ENCODE measurements around the gene PYM1. TPM values are rescaled to one million over a fixed set of nuclear protein-coding genes. Genes with fewer than 3 reads are reported as not detected.
"Not testable (repeated sequence)": the region's sequence is repeated elsewhere in the genome, so short reads cannot be mapped to it uniquely, and the experiment has no call there.

PYM1 gene
- total RNA-seq, 1 donor from 2014 or later, result 14.3 TPM

- ATAC-seq (ENCODE audit: poor library complexity); DNase-seq; intact Hi-C loops (cut with DNase I): not testable (repeated sequence)
Measured at GRCh38 chr12:55866454-55867004, 61.2 kb downstream of the PYM1 start.

GRCh38 chr12:55865327-55865726 is 62.4 kb downstream of the PYM1 start:
- intact Hi-C loops (cut with DNase I), result no loop called here
- no peak for ATAC-seq (ENCODE audit: poor library complexity)
- DNase-seq, result no peak

GRCh38 chr12:55862931-55863330 is 64.8 kb downstream of the PYM1 start:
- ATAC-seq (ENCODE audit: poor library complexity); DNase-seq; intact Hi-C loops (cut with DNase I): not testable (repeated sequence)

- DNase-seq, result no peak
- ATAC-seq (ENCODE audit: poor library complexity), result no peak
- intact Hi-C loops (cut with DNase I), result no loop called here
Measured at GRCh38 chr12:55862286-55862685, 65.4 kb downstream of the PYM1 start.

DNA sequence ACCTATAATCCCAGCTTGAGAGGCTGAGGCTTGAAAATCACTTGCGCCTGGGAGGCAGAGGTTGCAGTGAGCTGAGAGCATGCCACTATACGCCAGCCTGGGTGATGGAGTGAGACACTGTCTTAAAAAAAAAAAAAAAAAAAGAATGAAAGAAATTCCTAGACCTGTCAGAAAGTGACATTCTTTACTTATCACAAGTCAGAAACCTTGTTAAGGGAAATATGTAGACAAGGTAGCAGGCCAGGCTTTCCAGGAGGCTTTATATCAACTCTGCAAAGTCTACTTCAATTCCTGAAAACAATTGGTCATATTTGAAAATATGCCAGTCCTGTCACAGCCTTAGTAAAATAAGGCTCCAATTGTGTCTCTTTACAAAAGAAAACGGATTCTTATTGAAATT is 65.8 kb downstream of the PYM1 start:
- intact Hi-C loops (cut with DNase I), result no loop called here
- no peak for ATAC-seq (ENCODE audit: poor library complexity)
- no peak for DNase-seq

DNA sequence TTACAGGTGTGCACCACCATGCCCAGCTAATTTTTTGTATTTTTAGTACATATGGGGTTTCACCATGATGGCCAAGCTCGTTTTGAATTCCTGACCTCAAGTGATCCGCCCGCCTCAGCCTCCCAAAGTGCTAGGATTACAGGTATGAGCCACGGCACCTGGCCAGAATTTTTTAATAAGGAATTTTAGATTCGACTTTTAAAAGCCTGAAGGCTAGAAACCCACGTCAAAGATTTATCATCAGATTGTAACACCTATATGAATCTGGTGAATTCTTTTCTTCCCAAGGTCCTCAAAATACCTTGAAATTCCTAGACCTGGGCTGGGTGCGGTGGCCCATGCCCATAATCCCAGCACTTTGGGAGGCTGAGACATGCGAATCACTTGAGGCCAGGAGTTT is 66.3 kb downstream of the PYM1 start:
- intact Hi-C loops (cut with DNase I), result no loop called here
- DNase-seq (no peak), ATAC-seq (ENCODE audit: poor library complexity) (no peak)

GRCh38 chr12:55852740-55853139 is 75.0 kb downstream of the PYM1 start:
- intact Hi-C loops (cut with DNase I), result loop anchor here (10.0 kb wide), 1 partner anchor 52 kb away; no protein-coding TSS in a partner anchor
- DNase-seq (no peak), ATAC-seq (ENCODE audit: poor library complexity) (no peak)

Other genes starting within 250 kb of the PYM1 start
- 437 TPM for gene ITGA7, start 220.0 kb downstream of the PYM1 start, total RNA-seq
- 119 TPM for gene BLOC1S1, start 211.8 kb downstream of the PYM1 start, total RNA-seq
- gene RDH5, start 207.5 kb downstream of the PYM1 start, total RNA-seq, result 10.1 TPM
- 723 TPM for gene CD63, start 198.9 kb downstream of the PYM1 start, total RNA-seq
- gene GDF11, start 184.8 kb downstream of the PYM1 start, total RNA-seq, result 6.0 TPM
- gene SARNP, start 110.2 kb downstream of the PYM1 start, total RNA-seq, result 48.0 TPM
- 11.6 TPM for gene ORMDL2, start 109.9 kb downstream of the PYM1 start, total RNA-seq
- gene DNAJC14, start 98.3 kb downstream of the PYM1 start, total RNA-seq, result 17.2 TPM
- gene MMP19, start 85.0 kb downstream of the PYM1 start, total RNA-seq, result 3.4 TPM
- gene DGKA, start 3.3 kb upstream of the PYM1 start, total RNA-seq, result 9.5 TPM
- gene PMEL, start 38.1 kb upstream of the PYM1 start, total RNA-seq, result 0.83 TPM
- 7.9 TPM for gene CDK2, start 38.9 kb upstream of the PYM1 start, total RNA-seq
- 111 TPM for gene RAB5B, start 46.2 kb upstream of the PYM1 start, total RNA-seq
- 29.7 TPM for gene SUOX, start 69.4 kb upstream of the PYM1 start, total RNA-seq
- gene IKZF4, start 93.1 kb upstream of the PYM1 start, total RNA-seq, result 7.0 TPM
- gene RPS26, start 114.0 kb upstream of the PYM1 start, total RNA-seq, result 34.6 TPM
- 4.8 TPM for gene ERBB3, start 152.3 kb upstream of the PYM1 start, total RNA-seq
- 68.0 TPM for gene PA2G4, start 176.7 kb upstream of the PYM1 start, total RNA-seq
- gene RPL41, start 188.7 kb upstream of the PYM1 start, total RNA-seq, result 1,888 TPM
- gene ZC3H10, start 190.4 kb upstream of the PYM1 start, total RNA-seq, result 5.8 TPM
- gene ESYT1, start 200.4 kb upstream of the PYM1 start, total RNA-seq, result 27.0 TPM
- gene MYL6B, start 224.7 kb upstream of the PYM1 start, total RNA-seq, result 42.7 TPM
- gene MYL6, start 230.5 kb upstream of the PYM1 start, total RNA-seq, result 513 TPM